Ishikawa (cell line): ENCODE measurements around the gene HNRNPLL.

Experiments used
- CEBPB ChIP-seq: IDR thresholded peaks from 2 replicates; pipeline ENCODE4 v1.6.1; 2012
- EP300 ChIP-seq: IDR thresholded peaks from 2 replicates; pipeline ENCODE4 v1.6.1; 2012; ENCODE audit warnings: borderline replicate concordance
- FOXM1 ChIP-seq: IDR thresholded peaks from 2 replicates; pipeline ENCODE4 v1.6.1; 2012; ENCODE audit warnings: low read depth, borderline replicate concordance
- MAX ChIP-seq: IDR thresholded peaks from 2 replicates; pipeline ENCODE4 v1.6.1; 2012
- NFIC ChIP-seq: IDR thresholded peaks from 2 replicates; pipeline ENCODE4 v1.6.1; 2012
- RAD21 ChIP-seq: IDR thresholded peaks from 2 replicates; pipeline ENCODE4 v1.6.1; 2012; ENCODE audit warnings: low read depth
- TAF1 ChIP-seq: IDR thresholded peaks from 2 replicates; pipeline ENCODE4 v1.6.1; 2012; ENCODE audit warnings: low read depth, mild to moderate bottlenecking
- YY1 ChIP-seq: IDR thresholded peaks from 2 replicates; pipeline ENCODE4 v1.6.1; 2012; ENCODE audit warnings: low read depth
- ZBTB7A ChIP-seq: IDR thresholded peaks from 2 replicates; pipeline ENCODE4 v1.6.1; 2012; ENCODE audit warnings: low read depth

- TF ChIP-seq EP300 (no peak), NFIC (no peak), MAX (no peak), YY1 (no peak), TAF1 (no peak), FOXM1 (no peak), RAD21 (no peak), CEBPB (no peak), ZBTB7A (no peak)
These were observed 32.4 kb upstream of the HNRNPLL start for GRCh38 chr2:38635139-38635538.
